HuH-7 (cell line): ENCODE results near the gene GSG1L.

ENCODE experiments used
- DNase-seq: peaks from one replicate; pipeline ENCODE4 v3.0.0; 2011; ENCODE audit warnings: low spot score

GSG1L gene

GRCh38 chr16:27770271-27771196 lies 293.0 kb downstream of the GSG1L start:
- no peak for DNase-seq

GRCh38 chr16:27769561-27770255 lies 293.8 kb downstream of the GSG1L start:
- DNase-seq = no peak

GRCh38 chr16:27768651-27769272 lies 294.8 kb downstream of the GSG1L start:
- DNase-seq = no peak

GRCh38 chr16:27767971-27768591 lies 295.4 kb downstream of the GSG1L start:
- DNase-seq = no peak

GRCh38 chr16:27767081-27767480 lies 296.4 kb downstream of the GSG1L start:
- no peak for DNase-seq

- DNase-seq = no peak
Observed at GRCh38 chr16:27766236-27766925, 297.1 kb downstream of the GSG1L start.

GRCh38 chr16:27764869-27765675 lies 298.4 kb downstream of the GSG1L start:
- no peak for DNase-seq

GRCh38 chr16:27764427-27764826 lies 299.1 kb downstream of the GSG1L start:
- DNase-seq = no peak

GRCh38 chr16:27762441-27762840 lies 301.1 kb downstream of the GSG1L start:
- no peak for DNase-seq

GRCh38 chr16:27761816-27762215 lies 301.7 kb downstream of the GSG1L start:
- DNase-seq = no peak

GRCh38 chr16:27760789-27761176 lies 302.7 kb downstream of the GSG1L start:
- no peak for DNase-seq

- no peak for DNase-seq
Observed at GRCh38 chr16:27759967-27760788, 303.3 kb downstream of the GSG1L start.

- DNase-seq = no peak
Observed at GRCh38 chr16:27759301-27759871, 304.1 kb downstream of the GSG1L start.

GRCh38 chr16:27758544-27758943 lies 305.0 kb downstream of the GSG1L start:
- no peak for DNase-seq

GRCh38 chr16:27756206-27756970 lies 307.1 kb downstream of the GSG1L start:
- no peak for DNase-seq

GRCh38 chr16:27754788-27755690 lies 308.5 kb downstream of the GSG1L start:
- DNase-seq = no peak

GRCh38 chr16:27753563-27753962 lies 310.0 kb downstream of the GSG1L start:
- DNase-seq = no peak

GRCh38 chr16:27752241-27752640 lies 311.3 kb downstream of the GSG1L start:
- no peak for DNase-seq
